Activated T-helper 9 cell treated with anti-CD3 and anti-CD28 coated beads, Interleukin-2, amount 50 U/mL, for 16 hours (primary cell): Measurements from ENCODE around the gene RFTN1.

Experiments
- DNase-seq: peaks from one replicate; pipeline ENCODE4 v3.0.0-alpha.2; 2020; ENCODE audit warnings: low read depth

RFTN1 gene

GRCh38 chr3:16529264-16529663 lies 15.8 kb upstream of the RFTN1 start:
- DNase-seq, result no peak

DNA sequence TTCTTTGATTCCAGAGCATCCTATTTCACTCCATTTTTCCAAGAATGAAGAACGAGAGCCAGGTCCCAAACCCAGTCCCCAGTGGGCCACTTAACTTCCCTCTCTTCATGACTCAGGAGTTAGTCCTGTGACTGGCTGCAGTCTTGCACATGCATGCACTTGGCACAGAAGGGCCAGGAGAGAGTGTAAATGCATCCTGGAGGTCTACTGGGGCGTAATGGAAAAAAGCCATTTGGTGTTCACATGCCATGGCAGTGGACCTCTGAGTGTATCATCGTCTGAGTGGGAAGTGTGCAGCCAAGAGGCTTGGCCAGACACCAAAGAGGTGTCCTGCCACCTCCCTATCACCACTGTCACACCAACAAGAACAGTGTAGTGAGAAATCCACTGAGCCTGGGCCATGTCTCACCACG lies 15.1 kb upstream of the RFTN1 start:
- DNase-seq, result no peak

- no peak for DNase-seq
Observed at GRCh38 chr3:16528106-16528505, 14.6 kb upstream of the RFTN1 start.

DNA sequence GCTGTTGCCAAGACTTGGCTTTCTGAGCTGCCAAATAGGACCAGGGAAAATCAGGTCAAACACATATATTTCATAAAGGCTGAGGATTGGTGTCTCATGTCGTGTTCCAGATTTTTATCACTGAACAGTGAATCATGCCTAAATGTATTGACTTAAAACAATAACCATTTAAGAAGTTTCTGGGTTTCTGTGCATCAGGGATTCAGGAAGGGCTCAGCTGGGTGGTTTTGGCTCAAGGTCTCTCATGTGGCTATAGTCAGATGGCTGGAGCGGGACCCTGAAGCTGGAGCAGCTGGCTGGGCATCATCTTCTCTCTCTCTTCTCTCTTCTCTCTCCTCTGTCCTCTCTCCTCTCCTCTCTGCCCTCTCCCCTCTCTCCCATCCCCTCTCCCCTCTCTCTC lies 10.7 kb upstream of the RFTN1 start:
- DNase-seq, result no peak

DNA sequence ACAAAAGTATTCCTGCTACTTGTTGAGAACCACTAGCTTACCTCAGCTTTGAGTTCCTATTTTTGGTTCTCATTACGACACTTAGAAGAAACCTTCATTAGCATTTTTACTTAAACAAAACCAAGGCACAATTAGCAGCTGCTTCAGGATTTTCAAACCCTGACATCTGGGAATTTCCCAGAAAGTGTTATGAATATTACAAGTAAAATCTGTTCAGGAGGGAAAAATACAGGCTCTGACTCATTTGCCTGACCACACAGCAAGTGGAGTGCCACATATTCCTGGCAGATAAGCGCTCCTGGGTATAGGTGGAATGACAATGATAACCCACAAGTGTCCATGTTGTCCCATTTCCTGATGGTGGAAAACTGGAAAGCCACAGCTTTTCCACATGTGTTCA lies 10.3 kb upstream of the RFTN1 start:
- DNase-seq, result no peak

GRCh38 chr3:16522834-16523233 lies 9.3 kb upstream of the RFTN1 start:
- no peak for DNase-seq

GRCh38 chr3:16520970-16521881 lies 7.7 kb upstream of the RFTN1 start:
- DNase-seq, result no peak

DNA sequence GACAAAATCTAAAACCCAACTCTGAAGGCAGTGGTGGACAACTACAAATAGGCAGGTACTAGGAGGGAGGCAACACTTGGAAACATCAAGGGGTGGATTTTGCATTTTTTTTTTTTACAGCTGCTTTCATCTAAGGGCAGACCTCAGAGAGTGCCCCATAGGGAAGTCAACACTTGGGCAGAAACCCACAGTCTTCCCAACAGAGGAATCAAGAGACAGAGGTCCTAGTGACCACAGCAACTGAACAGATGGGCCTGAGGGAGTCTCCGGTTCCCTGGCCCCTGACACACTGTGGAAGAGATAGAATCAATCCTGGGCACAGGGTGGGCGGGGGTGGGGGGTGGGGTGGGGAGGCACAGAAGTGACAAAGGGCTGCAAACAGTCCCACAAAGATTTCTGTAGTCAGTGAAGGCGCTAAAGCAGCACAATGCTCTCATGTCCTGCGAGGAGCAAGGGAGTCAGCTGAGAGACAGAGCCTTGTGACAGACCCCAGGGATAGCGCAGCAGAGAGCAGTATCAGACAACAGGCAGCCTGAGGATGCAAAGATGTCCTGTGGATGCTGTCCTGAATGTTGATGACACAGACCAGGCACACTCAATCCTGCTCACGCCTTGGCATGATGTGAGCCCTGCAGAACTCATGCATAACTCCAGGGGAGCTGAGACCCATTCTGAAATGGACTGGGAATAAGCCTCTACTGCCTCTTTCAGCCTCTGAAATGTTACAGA lies 6.9 kb upstream of the RFTN1 start:
- DNase-seq, result no peak

- no peak for DNase-seq
Observed at GRCh38 chr3:16516695-16517481, 3.4 kb upstream of the RFTN1 start.

DNA sequence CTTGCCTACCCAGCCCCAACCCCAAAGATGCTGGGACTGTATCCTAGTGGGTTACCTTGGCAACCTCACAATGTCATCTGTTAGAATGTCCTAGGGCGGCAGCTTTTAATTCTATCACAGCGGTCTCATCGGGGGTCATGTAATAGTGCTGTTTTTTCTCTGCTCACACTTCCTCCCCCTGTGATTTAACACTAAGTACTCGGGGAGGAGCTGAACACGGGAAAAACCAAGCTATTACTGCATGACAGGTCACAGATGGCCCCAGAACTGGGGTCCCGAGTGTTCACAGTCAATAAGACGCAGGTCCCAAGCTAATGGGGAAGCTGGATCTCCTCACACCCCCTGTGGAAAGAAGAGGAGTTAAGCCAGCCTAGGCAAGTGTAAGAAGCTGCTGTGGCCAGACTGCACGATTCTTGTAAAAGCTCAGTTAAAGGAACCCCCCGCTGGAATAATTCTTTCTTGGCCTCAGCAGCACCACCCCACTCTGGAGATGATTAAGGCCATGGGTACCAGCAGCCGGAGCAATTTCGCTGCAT lies 2.5 kb upstream of the RFTN1 start:
- DNase-seq, result no peak

DNA sequence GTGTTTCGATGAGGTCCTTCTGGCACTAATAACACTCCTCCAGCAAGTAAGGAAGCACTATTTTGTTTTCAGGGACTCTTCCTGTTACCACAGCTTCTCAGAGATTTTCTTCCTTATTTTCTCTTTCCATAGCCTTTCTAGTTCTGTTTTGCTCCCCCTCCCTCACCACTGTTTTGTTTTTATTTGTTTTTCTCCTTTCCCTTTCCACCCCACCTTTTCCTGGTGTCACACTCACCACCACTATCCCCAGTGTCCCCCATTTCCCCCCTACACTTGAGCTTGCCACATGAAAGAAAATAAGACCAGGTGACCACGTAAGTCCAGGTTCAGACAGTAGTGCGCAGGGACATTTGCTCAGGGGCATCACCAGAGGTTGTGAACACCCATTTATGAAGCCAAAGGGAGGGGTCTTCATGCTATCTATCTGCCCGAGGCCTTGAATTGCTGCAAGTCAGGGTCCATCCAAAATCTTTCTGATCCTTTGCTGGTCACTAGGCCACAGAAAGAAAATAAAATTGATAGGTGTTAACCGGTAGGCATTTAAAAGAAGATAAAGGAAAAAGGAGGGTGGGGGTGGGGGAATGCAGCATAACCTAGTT lies 1.4 kb upstream of the RFTN1 start:
- no peak for DNase-seq

DNA sequence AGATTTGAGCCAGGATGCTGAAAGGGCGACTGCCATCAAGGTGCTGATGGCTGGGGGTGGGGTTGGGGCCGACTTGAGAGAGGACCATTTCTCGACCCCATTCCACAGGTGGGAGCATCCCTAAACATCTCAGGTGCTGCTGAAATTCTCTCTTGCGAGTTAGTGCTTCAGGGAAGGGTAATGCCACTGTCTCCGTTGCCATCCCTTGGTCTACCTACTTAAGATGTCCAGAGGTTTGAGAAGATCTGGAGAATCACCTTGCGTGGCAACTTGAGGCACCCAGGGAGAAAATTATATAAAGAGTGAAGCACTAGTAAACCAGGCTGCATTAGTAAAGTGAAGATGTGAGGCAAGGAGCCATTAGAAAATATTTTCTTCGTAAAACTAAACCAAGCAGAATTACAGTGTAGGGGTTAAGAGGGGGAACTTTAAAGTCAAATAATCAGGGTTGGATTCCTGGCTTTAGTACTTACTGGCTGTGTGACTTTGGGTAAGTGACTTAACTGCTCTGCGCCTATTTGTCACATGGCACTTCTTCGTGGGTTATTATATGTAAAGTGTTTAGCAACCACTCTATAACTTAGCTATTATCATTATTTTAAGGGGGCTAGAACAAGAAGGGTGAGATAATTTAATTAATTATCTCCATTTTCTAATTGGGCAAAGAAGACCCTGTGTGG lies 662 bp upstream of the RFTN1 start:
- DNase-seq, result no peak

DNA sequence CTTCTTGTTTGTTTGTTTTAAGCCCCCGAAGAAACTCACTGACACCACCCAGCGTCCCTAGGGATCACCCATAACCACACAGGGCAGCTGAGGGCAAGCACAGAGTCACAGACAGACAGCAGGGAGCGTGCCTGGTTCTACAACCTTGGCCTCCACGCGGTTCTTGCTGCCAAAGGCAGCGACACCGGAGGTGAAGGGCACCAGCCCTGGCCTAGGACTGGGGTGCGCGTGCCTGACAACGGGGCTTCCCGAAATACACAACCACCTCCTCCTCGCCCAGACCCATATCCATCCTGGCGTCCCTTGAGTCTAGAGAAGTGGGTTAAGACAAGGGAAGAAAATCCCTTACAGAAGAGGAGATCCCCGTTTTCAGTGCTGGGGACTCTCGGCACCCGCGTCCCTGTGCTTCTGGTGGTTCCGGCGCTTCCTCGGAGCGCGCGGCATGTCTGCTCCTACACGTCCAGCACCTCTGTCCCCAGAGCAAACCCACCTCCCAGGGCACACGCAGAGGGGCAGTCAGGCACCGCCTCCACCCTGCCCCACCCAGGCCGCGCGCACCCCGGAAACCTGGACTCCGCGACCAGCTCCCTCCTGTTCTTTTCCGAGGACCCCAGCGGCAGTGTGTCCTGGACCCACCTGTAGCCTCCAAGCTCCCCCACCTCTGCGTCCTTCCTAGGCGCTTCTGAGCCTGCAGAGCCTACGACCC lies 911 bp downstream of the RFTN1 start:
- peak; percentile 25 for DNase-seq

DNA sequence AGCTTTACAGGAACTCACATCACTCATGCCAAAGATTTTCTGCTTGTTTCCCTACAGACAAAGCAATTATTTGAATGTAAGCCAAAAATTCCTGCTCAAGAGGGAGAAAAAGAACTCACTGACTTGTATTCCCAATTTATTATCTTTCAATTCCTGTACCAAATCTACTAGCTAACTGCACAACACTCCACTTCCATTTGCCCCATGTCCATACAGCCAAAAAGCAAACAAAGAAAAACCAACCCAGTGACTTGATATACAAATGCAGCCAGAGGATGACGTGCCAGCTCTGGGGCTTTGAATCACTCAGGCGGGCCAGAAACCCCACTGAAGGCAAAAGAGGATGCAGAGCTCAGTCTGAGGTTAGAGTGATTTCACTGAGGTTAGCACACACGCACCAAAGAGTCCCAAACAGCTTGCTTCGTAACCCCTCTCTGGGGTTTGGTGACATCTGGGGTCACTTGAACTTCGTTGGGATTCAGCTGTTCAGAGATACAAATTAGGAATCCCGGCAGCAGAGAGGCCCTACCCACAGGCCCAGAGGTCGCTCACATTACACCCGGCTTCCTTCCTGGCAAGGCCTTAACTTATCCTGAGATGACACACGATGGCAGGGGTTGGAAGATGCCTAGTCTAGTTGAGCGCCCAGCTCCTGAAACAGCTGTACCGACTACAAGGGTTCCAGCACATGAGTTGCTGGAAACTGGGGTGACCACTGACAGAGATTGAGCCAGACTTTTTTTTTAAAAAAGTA lies 1.6 kb downstream of the RFTN1 start:
- peak; percentile 62 for DNase-seq

GRCh38 chr3:16510620-16511319 lies 2.7 kb downstream of the RFTN1 start:
- DNase-seq, result no peak

DNA sequence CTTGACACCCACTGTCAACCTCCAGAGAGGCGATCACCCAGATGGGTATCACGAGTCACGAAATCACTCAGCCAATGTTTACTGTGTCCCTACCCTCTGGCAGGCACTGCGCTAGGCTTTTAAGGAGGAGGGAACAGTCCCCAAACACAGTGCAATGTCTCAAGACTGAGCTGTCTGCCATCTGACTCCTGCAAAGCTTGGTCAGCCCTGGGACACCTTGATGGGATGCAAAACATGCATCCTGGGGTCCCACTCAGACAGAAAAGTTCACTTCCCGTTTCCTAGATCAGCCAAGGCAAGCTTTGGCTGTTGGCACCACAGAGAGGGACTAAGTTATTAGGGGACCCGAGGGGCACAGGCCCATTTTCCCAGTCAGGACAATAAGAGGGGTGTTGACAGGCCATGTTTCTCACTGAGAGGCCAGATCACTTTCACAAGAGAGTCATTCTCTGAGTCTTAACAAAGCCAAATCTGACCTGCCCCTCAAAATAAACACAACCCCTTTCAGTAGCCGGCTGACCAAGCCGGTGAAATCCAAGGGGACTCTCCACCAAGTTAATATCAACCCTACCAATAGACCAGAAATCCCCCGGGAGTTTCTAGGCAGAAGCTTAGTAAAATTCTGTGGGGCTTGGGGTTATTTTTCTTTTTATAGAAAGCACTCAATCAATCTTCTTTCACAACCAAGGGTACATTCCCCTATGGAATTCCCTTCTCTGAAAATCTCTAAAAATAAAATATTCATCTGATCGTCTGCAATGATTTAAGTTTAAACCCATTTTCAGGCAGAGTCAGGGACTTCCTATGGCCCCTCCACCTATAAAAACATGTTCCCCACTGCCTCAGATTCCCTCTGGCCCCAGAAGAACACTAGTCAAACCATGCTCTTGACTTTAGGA lies 3.5 kb downstream of the RFTN1 start:
- DNase-seq, result no peak

DNA sequence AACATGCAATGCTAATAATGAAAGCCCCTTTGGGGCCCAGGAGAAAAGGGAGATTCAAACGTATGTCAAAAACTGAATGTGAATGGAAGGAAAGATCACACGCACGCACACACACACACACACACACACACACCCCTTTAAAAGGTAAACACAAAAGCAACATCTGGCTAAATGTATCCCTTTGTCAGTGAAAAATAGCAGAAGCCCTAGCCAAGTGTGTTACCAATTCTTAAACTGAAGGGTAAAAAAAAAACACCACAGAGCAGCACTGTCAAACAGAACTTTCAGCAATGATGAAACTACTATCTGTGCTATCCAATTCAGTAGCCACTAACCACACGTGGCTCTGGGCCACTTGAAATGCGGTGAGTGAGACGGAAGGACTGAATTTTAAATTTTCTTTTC lies 4.9 kb downstream of the RFTN1 start:
- no peak for DNase-seq

DNA sequence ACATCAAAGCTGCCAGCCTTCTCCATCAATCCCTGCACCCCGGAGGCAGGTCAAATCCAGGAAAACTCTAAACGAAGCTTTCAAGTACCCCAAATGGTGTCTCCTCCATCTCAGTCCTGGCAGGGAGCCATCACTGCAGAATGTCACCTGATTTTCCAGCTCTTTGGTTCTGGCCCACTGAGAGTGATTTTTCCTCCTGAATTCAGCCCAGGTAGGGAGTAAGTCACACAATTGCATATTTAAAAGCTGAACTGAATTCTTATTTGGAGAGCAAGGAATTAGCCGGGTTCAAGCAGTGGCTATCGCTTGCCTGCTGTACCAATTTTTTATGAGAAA lies 5.3 kb downstream of the RFTN1 start:
- DNase-seq, result no peak
